HG02840 (cell line): Measurements from ENCODE around the gene CDCA4.

Experiments
- ATAC-seq: cut with Tn5 transposase; IDR thresholded peaks from one replicate; pipeline ENCODE4 v1.9.1; 2021; ENCODE audit warnings: mild to moderate bottlenecking, moderate library complexity, moderate number of reproducible peaks; ENCODE audit not compliant: unreplicated experiment, low FRiP score

CDCA4 gene

DNA sequence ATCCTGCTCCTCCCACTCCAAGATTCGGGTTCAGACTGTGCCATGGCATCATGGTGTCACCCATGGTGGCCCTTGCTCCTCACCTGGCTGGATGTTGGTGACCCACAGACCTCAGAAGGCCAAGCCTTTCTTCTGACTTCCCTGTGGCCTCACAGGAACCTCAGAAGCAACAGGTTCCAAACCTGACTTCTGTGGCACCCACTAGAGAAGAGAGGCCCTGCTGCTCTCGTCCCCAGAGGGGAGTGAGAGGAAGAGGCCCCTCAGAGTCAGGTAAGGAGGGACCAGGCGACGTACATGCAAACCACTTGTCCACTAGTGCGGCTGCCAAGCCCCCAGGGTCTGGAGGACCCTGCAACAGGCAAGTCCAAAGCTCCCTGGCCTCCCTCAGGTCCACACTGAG, 24.9 kb downstream of the CDCA4 start:
- no peak for ATAC-seq

DNA sequence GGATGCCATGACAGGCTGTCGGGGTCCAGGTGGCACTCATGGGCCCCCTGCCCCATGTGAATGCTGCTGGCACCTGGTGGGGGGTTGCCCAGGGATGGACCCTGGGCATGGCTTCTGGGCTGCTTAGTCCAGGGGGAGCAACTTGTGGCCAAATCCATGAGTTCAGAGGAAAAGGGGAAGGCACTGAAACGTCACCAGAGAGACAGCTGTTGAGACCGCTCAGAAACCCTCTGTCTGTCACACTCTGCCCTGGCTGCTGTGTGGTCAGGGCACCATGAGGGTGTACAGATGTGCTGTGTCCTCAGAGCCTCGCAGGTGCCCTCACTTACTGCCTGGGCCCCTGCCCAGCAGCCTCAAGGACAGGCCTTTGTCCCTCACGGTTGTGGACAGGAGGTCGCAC, 25.9 kb downstream of the CDCA4 start:
- no peak for ATAC-seq

DNA sequence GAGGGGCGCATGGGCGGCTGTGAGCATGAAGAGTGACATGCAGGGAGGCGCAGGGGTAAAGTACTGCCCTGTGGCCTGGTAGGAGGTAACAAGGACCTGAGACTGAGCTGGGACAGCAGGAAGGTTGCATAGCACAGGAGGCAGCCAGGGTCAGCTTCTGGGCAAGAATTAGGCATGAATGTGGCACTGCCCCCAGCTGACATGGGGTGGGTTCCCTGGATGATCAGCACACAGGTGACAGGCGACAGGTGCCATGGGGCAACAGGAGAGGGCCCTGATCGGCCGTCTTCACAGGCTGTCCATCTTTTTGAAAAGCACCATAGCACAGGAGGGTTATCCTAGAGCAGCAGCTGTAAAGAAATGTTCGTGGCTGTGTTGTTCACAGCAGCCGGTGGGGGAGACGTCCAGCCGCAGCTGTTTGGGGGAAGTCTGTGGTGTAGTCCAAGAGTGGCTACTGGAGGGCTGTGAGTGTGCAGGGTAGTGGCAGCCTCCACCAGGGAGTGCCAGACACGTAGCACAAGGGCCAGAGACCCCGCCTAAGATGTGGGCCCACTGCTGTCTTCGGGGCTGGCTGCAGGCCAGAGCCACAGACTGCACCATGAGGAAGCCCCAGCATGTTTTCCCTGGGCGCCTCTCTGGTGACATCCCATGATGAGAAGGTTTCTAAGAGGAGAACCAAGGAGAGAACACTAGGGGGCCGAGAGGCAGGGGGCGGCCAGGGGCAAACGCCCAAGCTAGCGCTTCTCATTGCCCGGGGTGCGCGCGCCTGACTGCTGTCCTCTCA, 26.9 kb downstream of the CDCA4 start:
- ATAC-seq: no peak

DNA sequence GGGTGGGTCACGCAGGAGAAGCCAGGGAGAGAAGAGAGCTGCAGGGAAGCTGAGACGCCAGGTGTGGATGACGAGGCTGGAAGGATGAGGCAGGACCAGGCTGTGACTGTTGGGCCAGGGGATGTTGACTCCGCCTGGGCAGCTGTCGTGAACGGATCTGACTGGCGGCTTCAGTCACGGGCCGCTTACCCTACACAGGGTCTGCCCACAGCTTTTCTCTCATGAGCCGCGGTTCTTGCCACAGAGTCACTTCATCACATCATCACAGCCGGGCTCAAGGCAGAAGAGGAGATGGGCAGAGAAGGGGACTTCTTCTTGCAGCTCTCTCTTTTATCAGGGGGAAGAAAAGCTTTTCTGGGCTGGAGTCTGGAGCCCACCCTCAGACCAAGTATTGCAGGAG, 27.6 kb downstream of the CDCA4 start:
- ATAC-seq: no peak

GRCh38 chr14:104992501-104992900, 28.4 kb downstream of the CDCA4 start:
- no peak for ATAC-seq

DNA sequence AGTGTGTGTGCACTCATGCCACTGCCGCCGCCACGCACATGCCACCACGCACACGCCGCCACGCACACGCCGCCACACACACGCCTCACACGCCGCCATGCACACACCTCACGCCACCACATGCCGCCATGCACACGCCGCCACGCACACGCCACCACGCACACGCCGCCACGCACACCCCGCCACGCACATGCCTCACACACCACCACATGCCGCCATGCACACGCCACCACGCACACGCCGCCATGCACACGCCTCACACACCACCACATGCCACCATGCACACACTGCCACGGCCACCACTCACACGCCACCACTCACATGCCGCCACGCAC, 29.0 kb downstream of the CDCA4 start:
- no peak for ATAC-seq

GRCh38 chr14:104989951-104990303, 31.0 kb downstream of the CDCA4 start:
- no peak for ATAC-seq

DNA sequence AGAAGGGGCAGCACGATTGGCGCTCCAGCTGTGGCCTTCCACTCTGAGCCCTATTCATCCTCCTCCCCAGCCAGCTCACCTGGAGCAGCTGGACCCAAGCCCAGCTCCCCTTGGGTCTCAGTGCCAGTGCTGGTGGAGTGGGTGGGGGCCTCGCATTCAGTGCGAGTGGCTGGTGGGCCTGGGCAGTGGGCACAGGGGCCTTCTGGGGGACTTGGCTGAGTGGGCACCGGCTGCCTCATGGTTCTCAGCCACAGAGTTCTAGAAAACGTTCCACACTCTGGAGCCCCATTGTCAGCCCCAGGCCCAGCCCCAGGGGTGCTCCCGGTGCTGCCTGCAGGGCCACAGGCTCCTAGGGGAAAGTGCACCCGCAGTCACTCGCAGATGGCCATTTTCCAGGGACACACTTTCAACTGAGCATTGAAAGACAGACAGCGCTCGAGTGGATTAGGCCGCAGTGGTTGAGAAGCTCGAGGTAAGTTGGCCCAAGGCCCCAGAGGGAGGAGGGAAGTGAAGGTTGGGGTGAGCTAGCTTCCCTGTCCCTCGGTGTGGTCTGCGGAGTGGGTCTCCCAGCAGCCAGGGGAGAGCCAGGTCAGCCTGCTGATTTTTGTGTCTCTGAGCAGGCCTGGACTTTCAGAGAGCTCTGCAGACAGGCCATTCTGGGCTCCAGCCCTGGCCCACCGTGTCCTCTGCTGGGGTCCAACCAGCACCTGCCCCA, 31.5 kb downstream of the CDCA4 start:
- no peak for ATAC-seq

- ATAC-seq: no peak
These were observed 34.3 kb downstream of the CDCA4 start for GRCh38 chr14:104986487-104987164.

GRCh38 chr14:104985675-104986486, 35.0 kb downstream of the CDCA4 start, which contains the start of gene CLBA1:
Gene CLBA1, plus strand, starts transcription at chr14:104985788. Its CDS starts 644 bp downstream, at chr14:104986432.
- peak; percentile 94 for ATAC-seq

DNA sequence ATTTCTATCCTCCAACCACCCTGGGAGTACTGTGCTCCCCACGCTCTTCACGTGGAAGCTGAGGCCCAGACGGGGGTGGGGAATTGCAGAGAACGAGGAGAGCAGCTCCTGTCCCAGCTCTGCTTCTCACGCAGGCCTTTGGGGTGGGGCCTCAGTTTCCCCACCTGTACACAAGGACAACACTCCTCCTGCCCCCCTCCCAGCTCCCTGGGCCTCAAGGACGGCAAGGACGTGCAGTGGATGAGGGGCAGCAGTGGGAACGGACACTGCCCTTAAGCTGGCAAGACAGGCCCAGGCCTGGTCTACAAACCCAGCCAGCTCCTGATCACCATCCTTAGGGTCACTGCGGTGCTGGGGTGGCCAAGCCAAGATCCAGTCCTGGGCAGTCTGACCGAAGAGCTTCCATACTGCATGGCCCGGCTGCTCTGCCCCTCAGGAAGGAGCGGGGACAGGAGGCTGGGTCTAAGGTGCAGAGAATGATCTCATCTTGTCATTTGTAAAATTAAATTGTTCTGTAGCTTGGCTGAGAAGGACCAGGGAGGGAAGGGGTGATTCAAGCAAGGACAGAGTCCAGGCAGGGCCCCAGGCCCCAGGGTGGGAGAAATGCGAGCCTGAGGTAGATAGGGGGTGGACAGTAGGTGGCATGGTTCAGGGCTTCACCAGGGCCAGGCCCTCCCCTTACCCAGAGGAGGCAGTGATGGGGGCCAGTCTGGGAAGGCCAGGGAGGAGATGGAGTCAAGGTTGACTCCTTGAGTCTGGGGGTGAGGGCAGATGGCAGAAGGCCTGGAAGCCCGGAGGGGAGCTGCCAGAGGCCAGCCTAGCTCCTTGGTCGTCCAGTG, 36.6 kb downstream of the CDCA4 start:
- ATAC-seq: no peak

DNA sequence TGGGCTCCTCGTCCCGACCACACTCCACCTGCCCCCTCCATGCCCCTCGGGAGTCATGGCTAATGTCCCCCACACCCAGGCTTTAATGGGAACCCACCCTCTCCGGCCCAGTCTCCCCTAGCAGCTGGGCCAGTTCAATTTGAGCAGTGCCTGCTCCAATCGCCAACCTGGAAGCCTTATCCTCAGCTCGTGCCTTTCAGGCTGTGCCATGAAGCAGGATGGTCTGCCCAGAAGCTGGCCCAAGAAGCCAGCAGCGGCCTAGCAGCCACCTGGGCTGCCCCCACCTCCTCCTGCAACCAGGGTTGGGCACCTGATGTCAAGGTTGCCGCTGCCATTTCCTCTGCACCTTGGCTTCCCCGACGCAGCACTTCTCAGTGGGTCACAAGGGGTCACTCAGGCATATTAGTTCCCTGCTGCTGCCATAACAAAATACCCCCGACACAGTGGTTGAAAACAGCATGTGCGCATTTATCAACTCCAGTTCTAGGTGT, 37.6 kb downstream of the CDCA4 start:
- no peak for ATAC-seq

DNA sequence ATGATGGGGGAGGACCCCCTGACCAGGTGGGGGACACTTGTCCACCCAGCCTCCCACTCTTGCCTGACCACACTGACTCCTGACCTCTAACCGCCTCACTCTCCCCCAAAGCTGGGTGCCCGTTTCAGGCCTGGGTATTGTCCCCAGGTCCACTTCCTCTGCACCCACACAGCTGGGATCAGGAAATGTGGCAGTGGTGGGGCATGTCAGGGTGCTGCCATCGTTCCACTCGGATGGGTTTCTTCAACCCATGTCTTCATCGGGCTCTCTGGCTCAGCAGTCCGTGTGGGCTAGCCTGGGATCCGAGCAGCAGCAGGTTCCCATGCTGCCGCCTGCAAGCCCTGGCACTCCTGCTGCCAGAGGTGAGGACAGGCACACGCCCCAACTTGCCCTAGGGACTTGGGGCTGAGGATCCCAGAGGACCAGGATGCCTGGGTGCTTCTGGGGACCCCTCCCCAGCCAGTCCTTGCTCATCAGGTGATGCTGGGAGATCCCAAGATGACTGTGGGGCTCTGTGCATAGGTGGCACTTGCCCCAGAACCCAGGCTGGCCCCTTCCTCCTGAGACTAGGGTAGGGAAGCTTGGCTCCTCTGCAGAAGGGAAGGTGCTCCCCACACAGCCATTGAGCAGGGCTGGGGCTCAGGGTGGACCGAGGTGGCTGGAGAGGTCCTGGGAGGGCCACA, 38.2 kb downstream of the CDCA4 start:
- ATAC-seq: no peak

DNA sequence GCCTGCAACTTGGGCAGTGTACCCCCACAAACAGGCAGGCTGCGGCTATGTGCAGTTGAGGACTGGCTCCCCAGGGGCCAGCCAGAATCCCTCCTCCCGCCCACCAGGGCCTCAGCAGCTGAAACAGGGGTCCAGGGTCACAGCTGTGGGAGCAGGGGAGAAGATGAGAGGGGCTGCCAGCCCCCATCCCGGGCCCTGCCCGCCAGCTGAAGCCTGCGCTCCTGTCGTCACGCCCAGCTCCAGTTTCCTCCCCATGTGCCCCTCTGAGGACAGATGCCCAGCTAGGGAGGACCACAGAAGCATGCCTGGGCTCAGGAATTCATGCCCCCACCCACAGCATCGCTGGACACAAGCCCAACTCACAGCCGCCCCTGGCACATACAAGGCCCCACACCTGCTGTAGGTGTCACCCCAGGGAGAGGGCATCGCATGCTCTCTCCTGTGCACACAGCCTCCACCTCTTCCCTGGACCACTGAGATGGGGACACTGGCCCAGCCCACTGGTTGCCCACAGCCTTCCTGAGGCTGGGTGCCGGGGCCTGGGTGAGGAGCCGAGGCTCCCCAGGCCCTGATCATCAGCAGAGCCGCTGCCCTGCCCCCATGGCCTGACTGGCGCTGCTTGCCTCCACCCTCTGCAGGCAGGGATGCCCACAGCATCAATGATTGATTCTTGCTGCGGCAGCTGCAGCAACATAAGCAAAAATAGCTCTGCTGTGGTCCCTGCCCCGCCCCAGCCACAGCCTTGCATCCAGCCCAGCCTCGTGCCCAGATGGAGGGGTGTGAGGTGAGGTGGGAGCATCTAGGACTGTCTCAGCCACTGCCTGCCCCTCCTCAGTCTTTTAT, 39.0 kb downstream of the CDCA4 start:
- no peak for ATAC-seq

DNA sequence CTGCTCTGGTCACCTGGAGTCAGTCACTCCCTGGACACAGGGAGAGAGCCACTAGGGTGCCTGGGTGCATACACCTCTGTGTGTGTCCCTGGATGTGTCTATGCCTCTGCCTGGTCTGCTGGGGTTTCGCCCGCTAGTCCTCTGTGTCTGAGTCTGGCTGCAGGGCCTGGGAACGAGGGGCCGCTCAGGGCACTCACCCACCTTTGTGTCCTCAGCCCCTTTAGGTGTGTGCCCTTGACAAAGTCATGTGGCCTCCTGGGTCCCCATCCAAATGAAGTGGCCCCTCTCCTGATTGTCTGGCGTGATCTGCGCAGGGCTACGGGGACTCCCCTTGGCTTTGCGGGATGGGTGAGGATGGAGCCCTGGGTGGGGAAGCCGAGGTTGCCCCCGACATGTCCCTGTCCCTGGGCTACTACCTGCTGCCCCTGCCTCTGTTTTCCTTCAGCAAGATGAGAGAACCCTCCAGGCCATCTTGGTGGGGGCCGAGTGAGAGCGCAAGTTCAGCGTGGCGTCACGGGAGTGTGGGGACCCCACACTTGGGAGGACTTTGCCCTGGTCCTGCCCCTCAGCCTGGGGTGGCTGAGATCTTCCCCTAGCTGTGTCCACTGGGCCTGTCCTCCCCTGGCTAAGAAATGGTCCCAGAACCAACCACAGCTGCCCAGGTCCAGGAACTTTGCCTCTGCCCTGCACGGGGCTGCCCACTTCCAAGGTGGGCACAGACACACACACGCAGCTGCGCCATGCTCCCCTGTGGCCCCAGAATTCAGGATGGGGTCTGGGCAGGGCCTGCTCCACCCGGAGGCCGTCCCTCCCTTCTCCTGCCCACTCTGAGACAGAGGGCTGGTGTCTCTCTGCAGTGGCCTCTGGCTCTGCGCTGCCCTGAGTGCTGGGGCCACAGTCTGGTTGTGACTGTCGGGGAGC, 40.0 kb downstream of the CDCA4 start:
- ATAC-seq: no peak

- ATAC-seq: no peak
These were observed 40.9 kb downstream of the CDCA4 start for GRCh38 chr14:104979758-104980610.
